Measurements from ENCODE around the gene SYNGR2.

SYNGR2 gene

GRCh38 chr17:78154903-78155811 lies 13.2 kb upstream of the SYNGR2 start:
- H3K4me3 ChIP-seq (ENCODE audit: control insufficient read depth, low read depth, low read length), result no peak overlapping the region
- TF ChIP-seq CTCF (IDR thresholded peaks at IDR 0.05; ENCODE audit: control insufficient read depth, insufficient read depth, low read depth, low read length, missing control alignments), result no peak
- DNase-seq (ENCODE audit: low read depth), result no peak

- no peak overlapping the region for H3K4me3 ChIP-seq (ENCODE audit: control insufficient read depth, low read depth, low read length)
- TF ChIP-seq CTCF (IDR thresholded peaks at IDR 0.05; ENCODE audit: control insufficient read depth, insufficient read depth, low read depth, low read length, missing control alignments), result no peak
- DNase-seq (ENCODE audit: low read depth), result peak; percentile 53
Observed at GRCh38 chr17:78159575-78160158, 8.7 kb upstream of the SYNGR2 start.

- no peak for DNase-seq (ENCODE audit: low read depth)
- TF ChIP-seq CTCF (IDR thresholded peaks at IDR 0.05; ENCODE audit: control insufficient read depth, insufficient read depth, low read depth, low read length, missing control alignments), result no peak
- H3K4me3 ChIP-seq (ENCODE audit: control insufficient read depth, low read depth, low read length), result no peak overlapping the region
Observed at GRCh38 chr17:78163881-78164747, 4.3 kb upstream of the SYNGR2 start.

- TF ChIP-seq CTCF (IDR thresholded peaks at IDR 0.05; ENCODE audit: control insufficient read depth, insufficient read depth, low read depth, low read length, missing control alignments), result no peak
- no peak overlapping the region for H3K4me3 ChIP-seq (ENCODE audit: control insufficient read depth, low read depth, low read length)
- no peak for DNase-seq (ENCODE audit: low read depth)
Observed at GRCh38 chr17:78164748-78165607, 3.4 kb upstream of the SYNGR2 start.

- no peak overlapping the region for H3K4me3 ChIP-seq (ENCODE audit: control insufficient read depth, low read depth, low read length)
- no peak for TF ChIP-seq CTCF (IDR thresholded peaks at IDR 0.05; ENCODE audit: control insufficient read depth, insufficient read depth, low read depth, low read length, missing control alignments)
- no peak for DNase-seq (ENCODE audit: low read depth)
Observed at GRCh38 chr17:78166416-78166815, 2.0 kb upstream of the SYNGR2 start.

Data from AG09309 (cell line).